Hypothalamus (tissue), 51 donors: ENCODE data around the gene SVOP.
"Not testable (repeated sequence)": the region's sequence is repeated elsewhere in the genome, so short reads cannot be mapped to it uniquely, and the experiment has no call there.

Experiments used
- DNase-seq, 51 donors: peaks; one replicate each; lab custom pipeline; 2025; lab: John Stamatoyannopoulos, UW

The SVOP gene

DNA sequence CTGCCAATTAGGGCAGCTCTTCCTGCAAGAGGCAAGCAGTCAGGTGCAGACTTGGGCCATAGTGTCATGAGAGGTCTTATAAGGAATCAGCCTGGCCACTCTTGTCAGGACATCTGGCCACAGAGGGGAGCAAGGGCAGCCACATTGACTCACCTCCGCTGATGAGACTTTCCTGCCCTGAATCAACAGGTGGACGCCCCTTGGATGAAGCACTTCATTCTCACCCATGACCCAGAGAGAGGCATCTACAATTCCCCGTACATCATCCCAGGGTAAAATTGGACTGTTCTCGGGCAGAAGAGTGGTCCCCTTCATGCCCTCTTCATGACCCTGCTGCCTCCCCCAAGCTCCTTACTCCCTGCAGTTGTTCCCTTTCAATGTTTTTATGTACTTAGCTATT lies 124.1 kb downstream of the SVOP start:
- DNase-seq: no peak

DNA sequence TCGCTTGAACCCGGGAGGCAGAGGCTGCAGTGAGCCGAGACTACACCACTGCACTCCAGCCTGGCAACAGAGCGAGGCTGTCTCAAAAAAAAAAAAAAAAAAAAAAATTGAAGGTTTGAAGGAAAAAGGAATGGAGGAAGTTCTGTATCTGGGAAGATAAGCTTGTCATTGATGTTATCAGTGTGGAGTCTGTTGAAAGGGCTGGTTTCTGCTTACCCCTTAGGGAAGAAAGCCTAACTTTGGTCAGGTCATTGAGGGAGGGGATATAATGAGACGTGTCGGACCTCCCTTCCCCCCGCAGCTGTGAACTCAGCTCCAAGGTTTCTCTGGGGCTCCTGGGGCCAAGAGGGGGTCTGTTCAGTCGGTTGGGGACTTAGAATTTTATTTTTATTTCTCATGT lies 124.5 kb downstream of the SVOP start:
- no peak for DNase-seq

DNA sequence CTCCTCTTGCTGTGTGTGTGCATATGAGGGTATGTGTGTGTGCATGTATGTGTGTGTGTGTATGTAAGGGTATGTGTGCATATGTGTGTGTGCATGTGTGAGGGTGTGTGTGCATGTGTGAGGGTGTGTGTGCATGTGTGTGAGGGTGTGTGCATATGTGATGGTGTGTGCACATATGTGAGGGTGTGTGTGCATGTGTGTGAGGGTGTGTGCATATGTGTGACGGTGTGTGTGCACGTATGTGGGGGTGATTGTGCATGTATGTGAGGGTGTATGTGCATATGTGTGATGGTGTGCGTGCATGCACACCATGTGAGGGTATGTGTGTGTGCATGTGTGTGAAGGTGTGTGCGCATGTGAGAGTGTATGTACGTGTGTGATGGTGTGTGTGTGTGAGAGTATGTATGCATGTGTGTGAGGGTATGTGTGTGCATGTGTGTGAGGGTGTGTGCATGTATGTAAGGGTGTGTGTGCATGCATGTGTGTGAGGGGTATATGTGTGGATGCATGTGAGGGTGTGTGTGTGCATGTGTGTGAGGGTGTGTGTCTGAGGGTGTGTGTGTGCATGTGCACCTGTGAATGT lies 125.6 kb downstream of the SVOP start:
- DNase-seq: no peak

DNA sequence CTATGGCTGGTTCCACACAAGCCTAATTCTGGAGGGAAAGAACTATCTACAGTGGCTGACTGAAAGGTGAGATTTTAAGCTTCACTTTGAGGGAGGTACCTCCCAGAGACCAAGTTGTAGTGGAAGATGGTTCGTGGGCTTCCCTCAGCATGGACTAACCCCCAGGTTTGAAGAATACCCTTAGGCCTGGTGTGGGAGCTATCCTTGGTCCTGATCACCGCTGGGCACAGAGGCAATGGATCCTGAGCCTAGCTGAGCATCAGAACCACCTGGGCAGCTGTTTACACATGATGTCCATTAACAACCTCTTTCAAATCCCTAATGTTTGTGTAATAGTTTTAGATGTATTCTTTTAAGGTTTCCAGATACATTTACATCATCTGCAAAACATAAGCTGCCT lies 130.7 kb downstream of the SVOP start:
- no peak for DNase-seq

DNA sequence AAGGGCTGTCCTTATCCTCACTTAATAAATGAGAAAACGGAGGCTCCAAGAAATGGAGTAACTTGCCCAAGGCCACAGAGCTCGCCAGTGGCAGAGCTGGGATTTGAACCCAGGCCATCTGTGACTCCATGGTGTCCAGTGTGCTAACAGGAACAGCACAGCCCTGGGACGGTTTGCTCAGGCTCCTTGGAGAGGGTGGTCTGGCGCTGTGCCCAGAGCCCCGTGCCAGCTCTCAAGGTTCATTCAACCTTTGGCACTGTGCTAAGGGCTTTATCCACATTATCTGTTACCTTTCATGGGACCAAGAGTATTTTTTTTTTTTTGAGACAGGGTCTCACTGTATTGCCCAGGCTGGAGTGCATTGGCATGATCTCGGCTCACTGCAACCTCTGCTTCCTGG lies 132.8 kb downstream of the SVOP start:
- DNase-seq: no peak

DNA sequence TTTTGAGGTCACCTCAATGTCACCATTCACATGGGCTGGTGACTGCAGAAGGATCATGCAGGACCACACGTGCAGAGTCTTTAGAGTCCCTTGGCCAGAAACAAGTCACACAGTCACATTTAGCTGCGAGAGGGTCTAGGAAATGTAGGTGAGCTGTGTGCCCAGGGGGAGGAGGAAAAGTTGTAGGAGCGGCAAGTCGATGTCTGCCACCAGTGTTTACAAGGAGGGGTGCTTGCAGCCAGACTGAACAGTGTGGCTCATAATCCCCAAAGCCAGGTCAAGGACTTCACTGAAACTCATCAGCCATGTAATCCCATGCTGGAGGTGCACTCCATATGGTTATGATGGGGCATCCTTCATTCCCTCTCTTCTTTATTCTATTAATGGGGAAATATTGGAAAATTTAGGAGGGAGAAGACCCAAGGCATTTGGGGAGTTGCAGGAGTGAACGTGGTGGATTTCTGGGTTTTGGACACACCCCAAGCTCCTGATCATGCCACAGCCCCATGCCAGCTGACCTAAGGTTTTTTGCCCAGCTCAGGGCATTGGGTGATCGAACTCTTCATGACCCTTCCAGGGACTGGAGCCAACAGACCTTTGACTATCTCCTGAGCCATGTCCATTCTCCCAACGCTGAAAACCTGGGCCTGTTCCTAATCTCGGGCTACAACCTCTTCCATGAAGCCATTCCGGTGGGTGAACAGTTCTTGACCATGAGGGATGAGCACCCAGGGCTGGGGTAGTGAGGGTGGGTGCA lies 133.8 kb downstream of the SVOP start:
- no peak for DNase-seq

DNA sequence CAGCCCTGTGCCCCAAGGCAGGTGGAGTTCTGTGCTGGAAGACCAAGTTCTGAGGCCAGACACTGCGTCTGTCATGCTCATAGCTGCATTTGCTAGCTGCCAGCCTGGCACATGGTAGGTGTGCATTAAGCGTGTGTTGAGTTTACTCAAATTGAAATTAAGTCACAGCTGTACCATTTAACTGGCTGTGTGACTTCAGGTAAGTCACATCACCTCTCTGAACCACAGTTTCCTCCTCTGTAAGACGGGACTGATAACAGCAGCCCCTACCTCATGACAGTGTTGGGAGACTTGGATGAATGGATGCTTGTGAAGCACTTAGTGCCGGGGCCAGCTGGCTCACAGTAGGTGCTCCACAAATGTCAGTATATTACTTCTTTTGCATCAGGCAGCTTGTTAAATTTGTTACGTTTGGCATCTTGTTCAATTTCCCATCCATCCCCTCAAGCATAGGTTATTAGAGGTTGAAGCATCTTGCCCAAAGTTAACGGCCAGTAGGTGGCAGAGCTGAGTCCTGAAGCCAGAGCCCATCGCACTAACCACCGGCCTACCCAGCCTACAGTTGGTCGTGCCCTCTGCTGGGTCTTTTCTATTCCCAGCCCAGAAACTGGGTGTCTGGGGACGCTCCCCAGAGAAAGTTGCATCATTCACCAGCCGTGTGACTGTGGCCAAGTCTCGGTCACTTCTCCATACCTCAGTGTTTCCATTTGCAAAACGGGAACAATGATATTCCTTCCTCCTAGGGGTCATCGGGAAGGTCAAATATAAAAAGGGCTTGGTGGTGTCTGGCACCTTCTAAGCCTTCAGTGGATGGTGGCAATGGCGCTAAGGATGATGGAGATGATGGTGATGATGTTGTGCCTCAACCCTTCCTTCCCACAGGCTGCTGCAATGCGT lies 136.5 kb downstream of the SVOP start:
- peak in 10 of 51 donors; percentile 4 to 30 (median 10) for DNase-seq

DNA sequence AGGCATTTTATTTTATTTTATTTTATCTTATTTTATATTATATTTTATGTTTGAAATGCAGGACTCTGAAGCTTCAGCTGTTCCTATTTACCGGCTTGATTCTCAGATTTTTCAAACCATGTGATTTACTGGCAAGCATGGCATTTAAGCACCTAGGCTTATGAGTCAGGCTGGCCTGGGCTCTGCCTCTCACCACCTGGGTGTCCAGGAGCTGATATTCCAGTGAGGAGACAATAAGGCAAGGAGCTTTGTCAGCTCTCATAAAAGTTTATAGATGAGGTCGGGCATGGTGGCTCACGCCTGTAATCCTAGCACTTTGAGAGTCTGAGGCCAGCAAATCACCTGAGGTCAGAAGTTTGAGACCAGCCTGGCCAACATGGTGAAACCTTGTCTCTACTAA lies 138.9 kb downstream of the SVOP start:
- DNase-seq: no peak

DNA sequence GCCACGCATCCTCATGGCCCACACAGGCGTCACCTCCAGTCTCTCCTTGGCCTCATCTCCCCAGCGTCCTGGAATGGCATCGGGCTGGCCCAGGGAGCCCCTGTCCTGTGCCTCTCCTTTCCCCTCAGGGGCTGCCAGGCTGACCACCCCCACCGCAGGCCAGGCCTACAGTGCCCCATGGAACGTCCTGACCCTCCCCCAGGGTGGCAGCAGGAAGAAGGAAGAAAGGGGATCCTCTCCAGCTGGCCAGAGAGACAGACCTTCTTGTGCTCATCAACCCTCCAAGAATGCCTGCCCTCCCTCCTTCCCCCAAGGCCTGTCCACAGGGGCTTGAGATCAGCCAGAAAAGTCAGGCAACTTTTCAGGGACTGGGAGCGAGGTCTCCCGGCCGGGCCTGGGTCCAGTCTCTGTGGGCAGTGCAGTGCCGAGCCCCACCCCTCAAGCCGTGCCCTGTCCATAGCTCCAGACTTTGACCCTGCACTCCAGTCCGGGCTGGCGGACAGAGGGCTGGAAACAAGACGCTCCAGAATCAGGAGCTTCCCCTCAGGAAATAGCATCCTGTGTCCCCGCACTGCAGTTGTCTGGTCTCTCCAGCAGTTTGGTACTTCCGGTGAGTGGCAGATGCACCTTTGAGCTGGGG lies 141.1 kb downstream of the SVOP start, which contains the start of gene DAO:
DAO (plus strand) TSS at position 478 of the 640 bp plus-strand sequence. CDS start 4,915 bp downstream, outside the sequence.
- DNase-seq: peak in 8 of 51 donors; percentile 11 to 54 (median 24)

DNA sequence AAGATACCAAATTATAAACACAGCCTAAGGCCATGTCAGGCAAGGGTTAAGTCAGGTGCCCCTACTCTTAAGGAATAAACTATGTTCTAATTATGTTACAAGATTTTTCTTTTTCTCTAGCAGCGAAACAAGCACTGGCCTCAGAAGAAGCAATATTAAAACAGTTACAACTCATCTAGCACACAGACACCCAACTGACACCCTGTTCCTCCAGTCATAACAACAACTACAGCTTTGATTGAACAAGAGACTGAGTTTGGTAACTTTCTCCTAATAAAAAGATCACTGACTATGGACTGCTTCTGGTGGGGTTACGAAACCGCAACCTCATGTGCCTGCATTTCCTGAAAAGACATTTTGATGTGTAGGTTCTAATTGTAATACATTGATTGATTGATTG lies 144.3 kb downstream of the SVOP start:
- DNase-seq: no peak

DNA sequence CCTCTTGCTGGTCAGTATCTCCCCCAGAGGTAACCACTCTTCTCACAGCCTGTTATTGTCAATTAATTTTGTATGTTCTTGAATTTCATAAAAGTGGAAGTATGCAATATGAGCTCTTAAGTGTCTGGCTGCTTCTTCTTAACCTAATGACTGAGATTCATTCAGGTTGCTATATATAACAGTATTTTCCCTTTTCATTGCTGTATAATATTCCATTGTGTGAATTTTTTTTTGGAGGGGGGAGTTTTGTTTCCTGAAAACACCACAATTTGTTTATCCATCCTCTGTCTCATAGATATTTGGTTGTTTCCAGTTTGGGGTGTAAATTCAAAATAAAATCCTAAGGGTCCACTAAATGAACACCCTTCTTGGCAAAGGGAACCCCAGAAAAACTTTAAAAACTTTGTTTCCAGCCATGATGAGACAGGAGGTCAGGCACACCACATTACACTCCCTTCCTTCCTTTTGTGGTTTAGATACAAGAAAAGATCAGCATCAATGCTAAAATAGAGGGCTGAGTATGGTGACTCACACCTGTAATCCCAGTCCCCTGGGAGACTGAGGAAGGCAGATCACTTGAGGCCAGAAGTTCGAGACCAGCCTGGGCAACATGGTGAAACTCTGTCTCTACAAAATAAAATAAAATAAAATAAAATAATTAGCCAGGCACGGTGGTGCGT lies 145.0 kb downstream of the SVOP start:
- DNase-seq: no peak

DNA sequence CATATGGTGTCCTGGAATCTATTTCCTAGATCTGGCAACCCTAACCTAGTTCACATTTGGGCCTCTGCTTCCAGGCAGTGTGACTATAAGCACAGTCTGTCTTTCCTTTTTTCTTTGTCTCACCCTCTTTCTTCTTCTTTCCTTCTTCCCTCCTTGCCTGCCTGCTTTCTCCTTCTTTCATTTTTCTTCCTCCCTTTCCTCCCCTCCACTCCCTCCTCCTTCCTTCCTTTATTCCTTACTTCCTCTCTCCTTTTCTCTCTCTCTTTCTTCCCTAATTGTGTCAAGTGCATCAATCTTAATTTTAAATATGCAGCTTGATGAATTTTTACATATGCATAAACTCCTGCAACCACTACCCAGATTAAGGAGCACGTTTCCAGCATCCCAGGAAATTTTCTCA lies 145.6 kb downstream of the SVOP start:
- DNase-seq: no peak

DNA sequence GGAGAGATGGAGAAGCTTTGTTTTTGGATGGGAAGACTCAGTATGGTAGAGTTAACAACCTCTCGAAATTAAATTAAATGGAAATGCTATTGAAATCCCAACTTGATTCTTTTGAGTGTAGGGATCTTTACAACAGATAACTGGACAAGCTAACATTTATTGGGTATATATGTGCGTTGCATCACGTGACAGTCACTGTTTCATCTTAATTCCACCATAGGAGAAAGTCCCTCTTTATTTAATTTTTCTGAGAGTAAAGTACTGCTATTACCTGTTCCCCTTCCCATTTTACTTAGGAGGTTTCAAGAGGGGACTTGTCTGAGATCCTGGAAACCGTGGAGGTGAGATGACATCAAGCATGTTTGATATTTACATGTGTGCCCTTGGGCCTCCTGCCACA lies 152.1 kb downstream of the SVOP start:
- no peak for DNase-seq

DNA sequence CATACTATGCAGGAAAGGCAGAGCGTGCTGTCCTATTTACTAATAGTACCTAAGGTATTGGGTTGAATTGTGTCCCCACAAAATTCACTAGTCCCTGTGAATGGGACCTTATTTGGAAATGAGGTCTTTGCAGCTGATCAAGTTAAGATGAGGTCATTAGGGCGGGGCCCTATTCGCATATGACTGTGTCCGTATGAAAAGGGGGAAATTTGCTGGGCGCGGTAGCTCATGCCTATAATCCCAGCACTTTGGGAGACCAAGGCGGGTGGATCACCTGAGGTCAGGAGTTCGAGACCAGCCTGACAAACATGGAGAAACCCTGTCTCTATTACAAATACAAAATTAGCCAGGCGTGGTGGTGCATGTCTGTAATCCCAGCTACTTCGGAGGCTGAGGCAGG lies 154.8 kb downstream of the SVOP start:
- DNase-seq: not testable (repeated sequence)

DNA sequence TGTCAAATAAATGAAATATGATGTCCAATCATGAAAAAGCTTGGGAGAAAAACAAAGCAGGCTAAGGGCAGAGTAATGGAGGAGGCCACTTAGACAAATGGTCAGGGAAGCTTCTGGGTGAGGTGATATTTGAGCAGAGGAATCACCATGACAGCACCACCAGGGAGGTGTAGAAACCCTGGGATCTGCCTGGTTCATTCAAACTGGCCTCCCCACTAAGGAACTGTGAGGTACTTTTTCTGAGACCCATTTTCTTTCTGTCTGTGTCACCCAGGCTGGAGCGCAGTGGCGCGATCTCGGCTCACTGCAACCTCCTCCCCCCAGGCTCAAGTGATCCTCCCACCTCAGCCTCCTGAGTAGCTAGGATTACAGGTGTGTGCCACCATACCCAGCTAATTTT lies 155.7 kb downstream of the SVOP start:
- DNase-seq: no peak

DNA sequence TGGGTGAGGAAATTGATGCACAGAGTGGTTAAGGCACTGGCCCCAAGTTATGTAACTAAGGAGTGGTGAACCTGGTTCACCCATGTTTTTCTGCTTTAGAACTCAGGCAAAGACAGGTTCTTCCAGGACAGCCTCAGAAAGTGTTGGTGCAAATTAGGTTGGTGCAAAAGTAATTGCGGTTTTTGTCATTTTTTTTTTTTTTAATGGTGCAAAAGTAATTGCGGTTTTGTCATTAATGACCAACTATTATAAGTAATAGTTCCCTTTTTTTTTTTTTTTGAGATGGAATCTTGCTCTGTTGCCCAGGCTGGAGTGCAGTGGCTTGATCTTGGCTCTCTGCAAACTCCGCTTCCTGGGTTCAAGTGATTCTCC lies 158.3 kb downstream of the SVOP start:
- DNase-seq: no peak

DNA sequence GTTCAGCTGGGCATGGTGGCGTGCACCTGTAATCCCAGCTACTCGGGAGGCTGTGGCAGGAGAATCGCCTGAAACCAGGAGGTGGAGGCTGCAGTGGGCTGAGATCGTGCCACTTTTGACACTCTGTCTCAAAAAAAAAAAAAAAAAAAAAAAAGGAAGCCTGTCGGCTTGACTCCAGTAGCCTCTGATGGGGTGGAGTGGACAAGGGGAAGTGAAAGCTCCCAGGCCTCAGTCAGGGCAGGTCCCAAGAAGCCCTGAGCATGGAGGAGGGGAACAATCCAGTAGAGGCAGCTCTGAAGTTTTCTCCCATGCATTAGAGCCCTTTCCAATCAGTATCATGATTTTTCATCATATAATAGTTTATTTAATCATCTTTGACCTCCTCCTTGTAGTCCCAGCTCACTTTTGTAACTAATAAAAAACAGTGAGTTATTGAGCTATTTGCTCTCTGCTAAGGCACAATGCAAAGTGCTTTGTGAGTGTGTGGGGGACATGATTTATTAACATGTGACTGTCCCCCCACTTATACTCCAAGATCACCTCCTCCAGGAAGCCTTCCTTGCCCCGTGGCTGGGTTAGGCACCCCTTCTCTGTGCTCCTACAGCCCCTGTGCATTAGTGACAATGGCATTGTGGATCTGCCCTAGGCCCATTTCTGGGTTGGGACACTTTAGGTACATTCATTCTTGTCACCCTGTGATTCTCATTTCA lies 158.8 kb downstream of the SVOP start:
- DNase-seq: peak in 3 of 51 donors; percentile 9 to 19 (median 11)

DNA sequence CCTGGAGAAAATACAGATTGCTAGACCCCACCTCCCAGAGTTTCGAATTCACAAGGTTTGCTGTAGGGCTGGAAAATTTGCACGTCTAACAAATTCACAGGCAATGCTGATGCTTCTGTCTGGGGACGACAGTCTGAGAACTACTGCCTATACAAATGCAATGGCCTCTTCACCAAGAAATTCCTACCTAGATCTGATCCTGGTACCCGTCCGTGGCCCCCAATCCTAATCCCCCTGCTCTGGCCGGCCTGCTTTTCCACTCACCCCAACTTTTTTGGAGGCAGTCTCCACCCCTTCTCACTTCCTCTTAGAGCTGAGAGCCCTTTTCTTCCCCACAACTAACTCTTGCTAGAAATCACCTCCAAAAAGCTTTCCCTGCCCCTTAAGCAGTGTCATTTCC lies 160.4 kb downstream of the SVOP start:
- DNase-seq: no peak

DNA sequence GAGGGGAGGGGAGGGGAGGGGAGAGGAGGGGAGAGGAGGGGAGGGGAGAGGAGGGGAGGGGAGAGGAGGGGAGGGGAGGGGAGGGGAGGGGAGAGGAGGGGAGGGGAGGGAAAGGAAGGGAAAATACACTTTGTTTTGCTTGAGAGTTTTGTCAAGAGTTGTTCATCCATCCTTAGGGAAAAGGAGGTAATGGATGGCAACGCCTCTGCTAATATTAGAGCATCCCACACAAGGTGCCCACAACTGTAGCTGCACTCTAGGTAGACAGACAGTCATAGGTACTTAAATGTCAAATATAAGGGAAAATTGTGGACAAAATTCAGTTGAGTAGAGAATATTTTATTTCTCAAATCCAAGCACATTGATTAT lies 161.0 kb downstream of the SVOP start:
- DNase-seq: no peak
